ENCODE data around the gene KCNMA1.

Gene KCNMA1

DNA sequence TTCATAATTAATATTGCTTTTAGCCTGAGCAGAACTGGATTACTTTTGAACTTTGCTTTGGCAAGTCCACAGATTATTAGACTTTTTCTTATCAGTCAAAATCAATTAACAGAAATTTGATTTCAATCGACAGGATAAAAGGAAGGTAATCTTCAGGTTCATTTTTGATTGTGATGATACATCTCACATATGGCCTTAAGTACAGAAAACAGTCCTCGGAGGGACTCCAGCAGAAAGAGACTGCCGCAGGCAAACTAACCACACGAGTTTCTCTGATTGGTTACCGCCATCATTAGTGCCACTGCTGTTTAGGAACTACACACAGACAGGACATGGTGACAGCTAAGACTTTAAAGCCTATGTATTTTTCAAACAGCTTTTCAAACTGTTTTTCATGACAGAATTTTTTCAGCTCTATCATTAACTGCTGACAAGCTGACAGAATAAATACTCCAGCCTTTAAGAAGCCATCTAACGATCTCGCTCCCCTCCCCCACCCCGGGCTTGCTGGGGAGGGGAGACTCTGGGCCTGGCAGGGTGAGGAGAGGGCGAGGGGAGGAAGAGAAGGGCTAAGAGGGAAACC, 668.2 kb downstream of the KCNMA1 start:
- TF ChIP-seq, protein P1, sequence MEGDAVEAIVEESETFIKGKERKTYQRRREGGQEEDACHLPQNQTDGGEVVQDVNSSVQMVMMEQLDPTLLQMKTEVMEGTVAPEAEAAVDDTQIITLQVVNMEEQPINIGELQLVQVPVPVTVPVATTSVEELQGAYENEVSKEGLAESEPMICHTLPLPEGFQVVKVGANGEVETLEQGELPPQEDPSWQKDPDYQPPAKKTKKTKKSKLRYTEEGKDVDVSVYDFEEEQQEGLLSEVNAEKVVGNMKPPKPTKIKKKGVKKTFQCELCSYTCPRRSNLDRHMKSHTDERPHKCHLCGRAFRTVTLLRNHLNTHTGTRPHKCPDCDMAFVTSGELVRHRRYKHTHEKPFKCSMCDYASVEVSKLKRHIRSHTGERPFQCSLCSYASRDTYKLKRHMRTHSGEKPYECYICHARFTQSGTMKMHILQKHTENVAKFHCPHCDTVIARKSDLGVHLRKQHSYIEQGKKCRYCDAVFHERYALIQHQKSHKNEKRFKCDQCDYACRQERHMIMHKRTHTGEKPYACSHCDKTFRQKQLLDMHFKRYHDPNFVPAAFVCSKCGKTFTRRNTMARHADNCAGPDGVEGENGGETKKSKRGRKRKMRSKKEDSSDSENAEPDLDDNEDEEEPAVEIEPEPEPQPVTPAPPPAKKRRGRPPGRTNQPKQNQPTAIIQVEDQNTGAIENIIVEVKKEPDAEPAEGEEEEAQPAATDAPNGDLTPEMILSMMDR (IDR thresholded peaks at IDR 0.05) = no peak
- Histone ChIP-seq H2AFZ (no peak overlapping the region), H3K4me2 (ENCODE audit: low read length) (no peak overlapping the region), H3K27ac (no peak overlapping the region), H3K27me3 (ENCODE audit: control insufficient read depth, insufficient read depth, low read length) (no peaks in the 10 kb centered on the region), H3K79me2 (no peaks in the 10 kb centered on the region), H3K36me3 (ENCODE audit: control insufficient read depth, insufficient read depth, low read length) (no peaks in the 10 kb centered on the region), H3K4me3 (ENCODE audit: low read depth, low read length) (no peak overlapping the region), H3K4me1 (no peaks in the 10 kb centered on the region), H3K9ac (no peak overlapping the region), H3K9me3 (ENCODE audit: control insufficient read depth, low read length) (no peaks in the 10 kb centered on the region)

DNA sequence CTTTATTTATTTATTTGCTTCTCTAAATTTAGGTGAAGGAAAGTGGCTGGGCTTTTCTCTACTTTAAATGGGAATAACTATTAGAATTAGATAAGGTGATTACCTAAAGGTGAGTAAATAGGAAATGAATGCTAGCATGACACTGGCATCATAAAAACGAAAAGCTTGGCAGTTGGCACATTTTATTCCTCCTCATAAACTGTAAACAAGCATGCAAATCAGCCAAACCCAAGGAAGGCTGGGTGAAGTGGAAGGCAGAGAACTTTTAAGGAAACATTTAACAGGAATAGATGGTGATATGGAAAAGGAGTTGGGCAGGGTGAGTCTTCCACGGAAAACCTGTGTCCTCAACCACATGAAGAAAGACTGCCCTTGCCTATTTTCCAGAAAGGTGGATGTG, 669.1 kb downstream of the KCNMA1 start:
- TF ChIP-seq, protein P1 (IDR thresholded peaks at IDR 0.05) = no peak
- H3K27me3 ChIP-seq (ENCODE audit: control insufficient read depth, insufficient read depth, low read length) = no peaks in the 10 kb centered on the region
- H3K4me1 ChIP-seq = no peaks in the 10 kb centered on the region
- no peak overlapping the region for H3K9ac ChIP-seq
- no peak overlapping the region for H3K4me3 ChIP-seq (ENCODE audit: low read depth, low read length)
- H2AFZ ChIP-seq = no peak overlapping the region
- no peaks in the 10 kb centered on the region for H3K36me3 ChIP-seq (ENCODE audit: control insufficient read depth, insufficient read depth, low read length)
- H3K79me2 ChIP-seq = no peaks in the 10 kb centered on the region
- no peak overlapping the region for H3K4me2 ChIP-seq (ENCODE audit: low read length)
- H3K27ac ChIP-seq = no peak overlapping the region
- no peaks in the 10 kb centered on the region for H3K9me3 ChIP-seq (ENCODE audit: control insufficient read depth, low read length)

DNA sequence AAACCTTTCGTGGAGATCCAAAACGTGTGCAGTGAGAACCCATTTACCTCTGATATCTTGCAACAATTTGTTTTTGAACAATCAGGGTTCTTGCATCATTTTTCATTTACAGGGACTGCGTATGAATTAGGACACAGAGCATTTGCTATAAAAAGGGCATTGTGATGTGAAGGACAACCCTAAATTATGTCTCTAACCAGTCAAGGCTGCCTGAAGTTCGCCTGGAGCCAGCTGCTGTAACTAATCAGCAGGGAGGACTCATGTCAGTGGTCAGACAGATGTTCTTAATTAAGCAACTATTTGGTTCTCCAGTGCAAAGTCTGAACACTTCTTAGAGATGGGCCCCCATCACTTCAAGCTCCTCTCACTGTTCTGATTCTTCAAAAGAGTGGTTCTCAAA, 674.8 kb downstream of the KCNMA1 start:
- H3K9ac ChIP-seq = no peak overlapping the region

DNA sequence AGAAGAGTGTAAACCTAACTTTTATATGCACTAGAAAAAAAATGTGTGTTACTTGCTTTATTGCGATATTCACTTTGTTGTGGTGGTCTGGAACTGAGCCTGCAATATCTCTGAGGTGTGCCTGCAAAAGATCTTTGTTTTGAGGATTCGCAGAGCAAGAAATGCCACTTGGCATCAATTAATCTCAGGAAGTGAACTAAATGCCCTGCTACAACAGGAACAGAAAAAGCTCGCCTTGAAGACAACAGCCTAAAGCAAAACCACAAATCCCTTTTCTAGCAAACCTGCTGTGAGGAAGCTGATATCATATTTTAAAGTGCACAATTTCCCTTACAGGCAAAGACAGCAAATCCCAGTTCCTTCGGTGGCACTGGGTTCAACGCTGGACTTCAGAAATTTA, 675.8 kb downstream of the KCNMA1 start:
- no peak overlapping the region for H3K4me3 ChIP-seq (ENCODE audit: low read depth, low read length)
- no peaks in the 10 kb centered on the region for H3K9me3 ChIP-seq (ENCODE audit: control insufficient read depth, low read length)
- H3K79me2 ChIP-seq = no peaks in the 10 kb centered on the region
- H3K4me2 ChIP-seq (ENCODE audit: low read length) = no peak overlapping the region
- H3K27ac ChIP-seq = no peak overlapping the region
- no peak overlapping the region for H3K9ac ChIP-seq
- TF ChIP-seq, protein P1 (IDR thresholded peaks at IDR 0.05) = no peak
- no peaks in the 10 kb centered on the region for H3K27me3 ChIP-seq (ENCODE audit: control insufficient read depth, insufficient read depth, low read length)
- no peaks in the 10 kb centered on the region for H3K36me3 ChIP-seq (ENCODE audit: control insufficient read depth, insufficient read depth, low read length)
- H3K4me1 ChIP-seq = no peaks in the 10 kb centered on the region
- H2AFZ ChIP-seq = no peak overlapping the region

More for the DNA sequence above, 674.8 kb downstream of the KCNMA1 start:
- Histone ChIP-seq H3K27me3 (ENCODE audit: control insufficient read depth, insufficient read depth, low read length) (no peaks in the 10 kb centered on the region), H3K36me3 (ENCODE audit: control insufficient read depth, insufficient read depth, low read length) (no peaks in the 10 kb centered on the region), H2AFZ (no peak overlapping the region), H3K27ac (no peak overlapping the region), H3K79me2 (no peaks in the 10 kb centered on the region), H3K4me3 (ENCODE audit: low read depth, low read length) (no peak overlapping the region), H3K4me2 (ENCODE audit: low read length) (no peak overlapping the region), H3K4me1 (no peaks in the 10 kb centered on the region), H3K9me3 (ENCODE audit: control insufficient read depth, low read length) (no peaks in the 10 kb centered on the region)
- TF ChIP-seq, protein P1 (IDR thresholded peaks at IDR 0.05) = no peak

DNA sequence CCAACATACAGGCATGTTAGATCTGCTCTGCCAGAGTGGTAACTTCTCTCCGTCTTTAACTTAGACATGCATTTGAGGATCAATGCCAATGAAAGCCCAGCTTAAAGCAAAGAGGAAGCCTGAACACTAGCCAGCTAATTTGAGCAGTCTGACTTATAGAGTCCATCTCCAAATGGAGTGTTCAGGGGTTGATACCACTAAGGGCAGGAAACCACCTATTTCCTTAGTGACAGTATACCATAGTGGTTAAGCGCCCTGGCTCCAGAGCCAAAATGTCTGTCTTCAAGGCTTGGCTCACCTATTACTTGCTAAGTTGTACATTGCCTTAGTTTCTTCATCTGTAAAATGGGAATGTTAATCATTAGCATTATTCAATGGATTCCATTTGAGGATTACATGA, 678.5 kb downstream of the KCNMA1 start:
- H2AFZ ChIP-seq = no peak overlapping the region
- H3K79me2 ChIP-seq = no peaks in the 10 kb centered on the region
- H3K4me1 ChIP-seq = no peaks in the 10 kb centered on the region
- TF ChIP-seq, protein P1 (IDR thresholded peaks at IDR 0.05) = no peak
- no peaks in the 10 kb centered on the region for H3K27me3 ChIP-seq (ENCODE audit: control insufficient read depth, insufficient read depth, low read length)
- H3K9me3 ChIP-seq (ENCODE audit: control insufficient read depth, low read length) = no peaks in the 10 kb centered on the region
- no peak overlapping the region for H3K4me2 ChIP-seq (ENCODE audit: low read length)
- no peak overlapping the region for H3K4me3 ChIP-seq (ENCODE audit: low read depth, low read length)
- no peak overlapping the region for H3K27ac ChIP-seq
- no peak overlapping the region for H3K9ac ChIP-seq
- H3K36me3 ChIP-seq (ENCODE audit: control insufficient read depth, insufficient read depth, low read length) = no peaks in the 10 kb centered on the region

All from parathyroid adenoma (tissue), 2 donors.